ENCODE measurements around the gene UQCC2. TPM values are rescaled to one million over a fixed set of nuclear protein-coding genes. Genes with fewer than 3 reads are reported as not detected.
A peak's percentile ranks its signal among the peaks of the same experiment; 100 is the strongest.

Gene UQCC2
- total and polyA plus RNA-seq, 2 of the 8 experiments (the other 6 are each of a cell fraction or from before 2014, with no cell fraction given) = 52.1 to 104 TPM

MicroRNAs encoded within 50 kb of the gene (microRNA counts, 767-probe panel; counts per million panel counts)
- microRNA hsa-miR-3934 = 879 counts per million, percentile 95 among the panel's probes with 10 or more counts

Small RNA genes lying within 50 kb of the gene (microRNA-seq; reads per million reads assigned to microRNA genes)
- gene MIR3934 (ENCODE audit: borderline microRNAs expressed in 2 of 2, borderline number of aligned reads in 2 of 2, borderline replicate concordance in 1 of 2) = 1.1 to 1.6 reads per million in 2 experiments

Small RNA genes lying within 50 kb of the gene (small RNA-seq; reads per million reads assigned to genes)
- not detected for gene MIR3934 (ENCODE audit: insufficient read depth)

Other genes with a start within 250 kb of the UQCC2 start
- gene BAK1, start 131.4 kb downstream of the UQCC2 start, total RNA-seq (2021; fragmentation: NEBNext Ultra II Directional; extraction: Animal tissue kit (Norgen Biotek cat#: 25700)) = 43.3 and 45.1 TPM in 2 replicates
- gene BAK1, start 131.4 kb downstream of the UQCC2 start, polyA plus RNA-seq (2011; rRNA removed) = 43.4 and 51.4 TPM in 2 replicates
- gene ITPR3, start 90.4 kb downstream of the UQCC2 start, total RNA-seq (2021; fragmentation: NEBNext Ultra II Directional; extraction: Animal tissue kit (Norgen Biotek cat#: 25700)) = 44.9 and 45.7 TPM in 2 replicates
- 29.1 and 37.2 TPM in 2 replicates for gene ITPR3, start 90.4 kb downstream of the UQCC2 start, polyA plus RNA-seq (2011; rRNA removed)
- 0.22 and 0.23 TPM in 2 replicates for gene IP6K3, start 35.2 kb upstream of the UQCC2 start, total RNA-seq (2021; fragmentation: NEBNext Ultra II Directional; extraction: Animal tissue kit (Norgen Biotek cat#: 25700))
- 0.73 and 0.93 TPM in 2 replicates for gene IP6K3, start 35.2 kb upstream of the UQCC2 start, polyA plus RNA-seq (2011; rRNA removed)
- gene LEMD2, start 77.4 kb upstream of the UQCC2 start, total RNA-seq (2021; fragmentation: NEBNext Ultra II Directional; extraction: Animal tissue kit (Norgen Biotek cat#: 25700)) = 54.1 and 57.3 TPM in 2 replicates
- gene LEMD2, start 77.4 kb upstream of the UQCC2 start, polyA plus RNA-seq (2011; rRNA removed) = 32.7 and 54.9 TPM in 2 replicates
- not detected in 2 replicates for gene MLN, start 92.3 kb upstream of the UQCC2 start, total RNA-seq (2021; fragmentation: NEBNext Ultra II Directional; extraction: Animal tissue kit (Norgen Biotek cat#: 25700))
- 0.31 TPM in 1 of 2 replicates, not detected in the other for gene MLN, start 92.3 kb upstream of the UQCC2 start, polyA plus RNA-seq (2011; rRNA removed)